GM19455 (cell line): Measurements from ENCODE around the gene SLC8A1.

Experiments used
- ATAC-seq: cut with Tn5 transposase; IDR thresholded peaks from one replicate; pipeline ENCODE4 v1.9.1; 2021; ENCODE audit not compliant: unreplicated experiment

SLC8A1 gene

GRCh38 chr2:40316620-40317019 lies 135.3 kb downstream of the SLC8A1 start:
- ATAC-seq = no peak

DNA sequence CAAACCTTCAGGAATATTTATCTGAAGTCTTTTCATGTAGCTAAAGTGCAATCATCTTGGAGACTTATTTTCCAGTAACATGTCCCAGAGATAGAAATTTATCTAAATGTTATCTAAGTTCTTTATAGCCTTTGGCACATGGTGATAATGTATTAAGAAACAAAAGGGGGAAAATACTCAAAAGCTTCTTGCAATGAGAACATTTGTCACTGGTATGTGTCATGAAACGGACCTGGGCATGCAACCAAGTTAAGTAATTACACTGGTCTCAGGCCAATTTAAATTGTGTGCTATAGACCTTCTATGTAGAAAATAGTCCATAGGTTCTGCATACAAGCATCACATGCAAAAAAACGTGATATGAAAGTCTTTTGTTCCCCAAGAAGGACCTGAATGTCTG lies 136.2 kb downstream of the SLC8A1 start:
- no peak for ATAC-seq

DNA sequence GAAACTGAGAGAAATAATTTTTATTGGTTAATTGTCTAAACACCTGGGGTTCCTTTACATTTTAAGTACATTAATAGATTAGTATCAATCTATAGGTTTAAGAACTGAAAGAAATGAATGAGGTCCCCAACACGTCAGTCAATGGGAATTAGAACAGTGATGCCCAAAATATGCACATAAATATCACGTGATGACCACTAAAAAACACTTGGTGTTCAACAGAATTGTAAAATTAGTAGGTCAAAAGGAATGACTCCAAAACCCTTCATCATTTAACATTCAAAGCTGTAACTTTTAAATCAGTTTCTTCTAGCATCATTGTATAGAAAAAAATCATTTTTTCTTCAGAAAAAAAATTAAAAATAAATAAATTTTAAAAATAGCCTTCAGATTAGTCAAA lies 140.9 kb downstream of the SLC8A1 start:
- ATAC-seq = no peak

DNA sequence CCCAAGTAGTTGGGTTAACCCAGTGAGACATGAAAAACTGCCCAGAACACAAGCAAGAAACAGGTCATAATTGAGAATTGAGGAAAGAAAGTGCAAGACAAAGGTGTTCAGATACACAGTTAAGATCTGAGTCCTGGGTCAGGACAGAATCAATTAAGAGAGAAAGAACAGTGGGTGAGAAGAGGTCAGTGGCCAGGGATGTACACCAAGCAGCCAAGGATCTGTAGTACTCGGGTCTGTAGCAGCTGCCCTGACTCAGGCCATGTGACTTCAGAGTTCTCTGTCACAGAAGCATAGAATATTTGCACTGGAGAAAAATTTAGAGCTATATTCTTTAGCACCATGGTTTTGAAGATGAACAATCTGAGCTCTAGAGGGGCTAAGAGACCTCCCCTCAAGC lies 141.6 kb downstream of the SLC8A1 start:
- no peak for ATAC-seq

DNA sequence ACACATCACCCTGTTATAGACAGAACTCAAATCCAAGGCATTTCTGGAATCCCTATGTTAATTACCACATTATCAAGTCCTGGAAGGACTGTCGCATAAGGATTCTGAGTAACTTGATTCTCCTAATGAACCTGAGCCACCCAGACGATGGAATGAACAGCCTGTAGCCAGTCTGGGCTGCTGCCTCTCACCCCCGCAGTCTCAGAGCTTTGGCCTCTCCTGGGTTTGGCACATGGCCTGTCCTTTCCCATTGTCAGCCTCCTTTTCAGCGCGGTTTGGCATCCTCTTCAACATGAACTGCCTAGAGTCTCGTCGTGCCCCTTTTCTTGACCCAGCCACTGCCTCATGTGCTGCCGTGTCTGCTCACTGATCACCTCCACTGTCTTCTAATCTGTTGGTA lies 147.6 kb downstream of the SLC8A1 start:
- ATAC-seq = no peak

DNA sequence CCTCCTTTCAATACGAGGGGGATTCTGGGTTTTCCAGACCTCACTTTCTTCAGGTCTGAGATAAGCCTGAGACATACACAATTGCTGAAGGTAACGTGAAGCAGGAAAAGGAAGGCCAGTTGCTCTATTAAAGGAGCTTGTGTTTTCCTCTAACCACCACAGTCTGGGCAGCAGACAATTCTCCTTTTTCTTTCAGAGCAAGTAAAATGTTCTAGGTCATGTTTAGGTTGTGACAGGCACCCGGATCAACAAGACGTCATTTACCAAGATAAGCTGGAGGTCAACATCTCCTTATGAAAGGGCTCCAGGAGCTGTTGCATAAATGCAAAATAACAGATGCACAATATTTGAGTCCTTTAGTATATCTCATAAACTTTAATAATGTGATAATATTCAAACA lies 148.1 kb downstream of the SLC8A1 start:
- ATAC-seq = no peak

DNA sequence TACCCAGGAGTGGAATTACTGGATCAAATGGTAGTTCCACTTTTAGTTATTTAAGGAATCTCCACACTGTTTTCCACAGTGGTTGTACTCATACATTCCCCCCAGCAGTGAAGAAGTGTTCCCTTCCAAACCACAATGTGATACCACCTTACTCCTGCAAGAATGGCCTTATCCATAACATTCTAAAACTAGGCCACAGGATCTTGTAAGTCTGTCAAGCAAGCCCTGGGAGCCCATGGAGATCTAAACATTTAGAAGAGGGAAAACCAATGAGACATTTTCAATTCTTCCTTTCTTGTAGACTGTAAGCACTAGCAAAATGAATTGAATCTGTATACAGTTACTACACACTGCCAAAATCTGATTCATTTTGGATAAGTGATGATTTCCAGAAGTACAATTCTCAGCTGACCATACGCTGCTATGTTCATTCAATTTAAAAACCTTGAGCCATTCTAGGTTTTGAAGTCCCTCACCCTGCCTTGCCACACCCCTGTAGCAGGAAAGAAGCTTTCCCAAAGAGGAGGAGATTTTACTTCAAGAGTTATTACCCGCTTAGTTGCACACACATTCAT lies 149.1 kb downstream of the SLC8A1 start:
- no peak for ATAC-seq

- no peak for ATAC-seq
These were observed 151.5 kb downstream of the SLC8A1 start for GRCh38 chr2:40300391-40300790.

DNA sequence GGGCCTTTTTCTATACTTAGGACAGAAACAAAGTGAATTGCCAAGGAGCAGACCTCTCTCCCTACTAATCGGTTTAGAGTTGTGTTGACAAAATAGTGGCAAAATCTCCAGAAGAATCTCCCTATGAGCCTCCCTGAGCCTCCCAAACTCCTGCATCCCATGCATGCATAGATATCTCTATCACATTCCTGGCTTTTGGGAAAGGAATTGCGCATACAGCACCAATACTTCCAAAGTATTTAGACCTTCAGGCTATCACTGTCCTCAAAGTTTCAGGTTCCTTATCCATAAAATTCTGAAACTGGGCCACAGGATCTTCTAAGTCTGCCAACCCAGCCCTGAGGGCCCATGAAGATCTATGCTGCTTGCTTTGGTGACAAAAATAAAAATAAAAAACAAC lies 152.1 kb downstream of the SLC8A1 start:
- ATAC-seq = no peak

GRCh38 chr2:40299173-40299572 lies 152.7 kb downstream of the SLC8A1 start:
- ATAC-seq = no peak

GRCh38 chr2:40298026-40298425 lies 153.9 kb downstream of the SLC8A1 start:
- ATAC-seq = no peak

DNA sequence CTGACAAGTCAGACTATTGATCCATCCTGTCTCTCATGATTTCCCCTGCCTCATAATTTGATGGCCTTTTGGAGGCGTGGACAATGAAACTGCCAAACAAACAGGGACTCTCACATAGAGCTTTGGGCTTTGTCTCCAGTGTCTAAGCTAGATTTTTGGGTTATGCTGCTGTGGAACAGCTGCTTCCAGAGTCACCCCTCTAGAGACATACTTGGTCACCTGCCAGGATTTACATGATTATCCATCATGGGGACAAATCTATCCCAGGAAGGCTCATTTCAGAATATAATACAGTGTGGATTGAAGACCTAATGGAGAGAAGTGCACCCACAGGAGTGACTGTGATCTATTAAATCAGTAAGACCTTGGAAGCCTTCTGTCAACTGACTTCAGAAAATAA lies 159.6 kb downstream of the SLC8A1 start:
- ATAC-seq = no peak

GRCh38 chr2:40289771-40290404 lies 162.0 kb downstream of the SLC8A1 start:
- no peak for ATAC-seq

DNA sequence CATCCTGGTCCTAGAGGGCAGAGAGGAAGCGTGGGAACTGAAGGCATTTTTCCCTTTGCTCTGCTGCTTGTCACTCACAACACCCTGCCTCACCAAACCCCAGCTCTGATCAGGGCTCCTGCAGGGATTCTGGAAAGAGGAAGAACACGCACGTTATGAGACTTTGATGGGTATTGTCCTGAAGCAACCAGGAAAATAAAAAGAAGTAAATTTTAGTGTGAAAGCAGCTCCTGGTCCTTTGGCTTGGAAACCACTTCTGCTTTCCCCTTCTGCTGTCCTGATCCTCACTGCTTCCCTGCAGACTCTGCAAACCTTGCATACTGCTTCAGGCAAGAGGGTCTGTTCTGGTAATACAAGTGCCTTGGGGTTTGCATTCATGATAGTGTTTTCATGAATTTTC lies 164.1 kb downstream of the SLC8A1 start:
- no peak for ATAC-seq

GRCh38 chr2:40287195-40287594 lies 164.7 kb downstream of the SLC8A1 start:
- ATAC-seq = no peak

DNA sequence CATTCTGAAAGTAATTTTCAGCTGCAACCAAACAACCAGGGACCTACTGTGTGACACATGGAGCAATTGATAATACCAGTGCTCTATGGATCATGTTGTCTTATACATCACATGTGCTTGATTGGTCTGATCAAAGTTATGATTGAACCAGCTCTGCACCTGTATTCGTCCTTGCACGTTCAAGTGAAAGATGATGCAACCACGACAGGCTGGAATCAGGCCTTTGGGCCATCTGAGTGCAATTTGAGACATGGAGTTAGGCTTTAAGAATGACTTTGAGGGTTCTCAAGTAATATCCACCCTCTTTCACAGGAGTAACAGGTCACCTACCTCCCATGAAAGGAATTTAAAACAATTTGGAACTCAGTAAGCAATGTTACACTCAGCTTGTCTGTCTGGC lies 165.2 kb downstream of the SLC8A1 start:
- no peak for ATAC-seq

DNA sequence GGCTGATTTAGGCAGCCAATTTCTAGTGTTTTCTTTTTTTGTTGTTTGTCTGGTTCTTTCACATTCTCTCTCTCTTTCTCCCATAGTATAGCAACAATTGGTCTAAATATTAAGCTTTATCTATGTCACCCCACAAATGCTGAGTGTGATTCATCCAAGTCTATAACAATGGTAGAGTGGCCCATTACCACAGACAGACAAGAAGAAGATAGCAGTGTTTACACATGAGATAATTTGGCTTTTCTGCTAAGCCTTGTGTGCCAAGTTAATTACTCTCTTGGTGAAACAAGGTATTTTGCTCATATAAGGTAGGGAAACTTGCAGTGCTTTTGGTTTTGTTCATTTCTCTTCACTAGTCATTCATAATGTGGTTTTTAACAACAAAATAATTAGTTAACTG lies 166.5 kb downstream of the SLC8A1 start:
- no peak for ATAC-seq

- no peak for ATAC-seq
These were observed 167.1 kb downstream of the SLC8A1 start for GRCh38 chr2:40284797-40285196.

DNA sequence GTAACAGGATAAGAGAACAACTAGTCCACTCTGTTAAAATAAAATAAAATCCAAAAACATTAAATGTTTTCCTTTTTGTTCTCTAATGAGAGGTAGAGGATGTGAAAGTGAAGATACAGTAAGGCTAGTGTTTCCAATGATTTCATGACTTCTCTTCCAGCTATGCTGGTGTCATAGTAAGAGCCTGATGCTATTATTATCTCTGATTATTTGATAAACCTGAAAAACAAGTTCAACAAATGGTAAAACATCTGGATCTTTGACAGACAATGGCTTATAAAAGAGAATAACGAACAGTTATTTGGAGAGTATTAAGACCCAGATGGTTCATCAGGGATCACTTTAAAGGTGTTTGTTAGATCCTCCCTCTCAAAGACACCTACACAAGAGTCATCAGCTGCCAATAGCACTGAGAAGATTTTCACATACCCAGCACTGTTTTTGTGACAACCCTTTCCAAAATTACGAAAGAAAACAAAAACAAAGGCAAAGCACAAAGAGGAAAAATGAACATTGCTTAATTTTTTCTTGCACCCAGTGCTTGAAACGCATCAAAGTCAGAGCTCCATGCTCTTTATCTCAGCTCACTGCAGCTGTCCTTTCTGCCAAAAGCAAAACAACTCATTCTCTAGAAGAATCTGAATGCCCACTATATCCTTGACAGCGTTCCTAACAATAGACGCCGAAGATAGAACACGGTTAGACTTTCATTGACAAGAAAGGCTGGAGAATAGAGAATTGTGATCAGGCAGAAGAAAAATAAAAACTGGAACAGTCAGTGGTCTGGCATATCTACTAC lies 168.6 kb downstream of the SLC8A1 start:
- ATAC-seq = no peak

DNA sequence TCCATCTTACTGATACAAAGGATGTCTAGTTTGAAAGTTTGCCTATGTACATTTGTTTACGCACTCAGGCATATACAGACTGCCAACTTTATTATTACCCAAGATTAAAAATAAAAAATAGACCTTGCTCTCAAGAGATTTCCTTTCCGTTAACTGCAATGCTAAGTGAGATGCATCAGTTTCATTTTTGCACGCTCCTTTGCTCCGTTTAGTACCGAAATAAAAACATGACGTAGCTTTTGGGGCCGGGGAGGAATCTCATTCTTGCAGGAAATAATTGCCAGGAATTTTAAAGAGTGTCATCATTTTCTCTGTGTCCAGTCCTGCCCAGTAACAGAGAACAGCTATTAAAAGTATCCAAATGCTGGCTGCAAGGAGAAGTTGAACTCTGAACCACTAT lies 169.5 kb downstream of the SLC8A1 start:
- peak; percentile 47 for ATAC-seq

DNA sequence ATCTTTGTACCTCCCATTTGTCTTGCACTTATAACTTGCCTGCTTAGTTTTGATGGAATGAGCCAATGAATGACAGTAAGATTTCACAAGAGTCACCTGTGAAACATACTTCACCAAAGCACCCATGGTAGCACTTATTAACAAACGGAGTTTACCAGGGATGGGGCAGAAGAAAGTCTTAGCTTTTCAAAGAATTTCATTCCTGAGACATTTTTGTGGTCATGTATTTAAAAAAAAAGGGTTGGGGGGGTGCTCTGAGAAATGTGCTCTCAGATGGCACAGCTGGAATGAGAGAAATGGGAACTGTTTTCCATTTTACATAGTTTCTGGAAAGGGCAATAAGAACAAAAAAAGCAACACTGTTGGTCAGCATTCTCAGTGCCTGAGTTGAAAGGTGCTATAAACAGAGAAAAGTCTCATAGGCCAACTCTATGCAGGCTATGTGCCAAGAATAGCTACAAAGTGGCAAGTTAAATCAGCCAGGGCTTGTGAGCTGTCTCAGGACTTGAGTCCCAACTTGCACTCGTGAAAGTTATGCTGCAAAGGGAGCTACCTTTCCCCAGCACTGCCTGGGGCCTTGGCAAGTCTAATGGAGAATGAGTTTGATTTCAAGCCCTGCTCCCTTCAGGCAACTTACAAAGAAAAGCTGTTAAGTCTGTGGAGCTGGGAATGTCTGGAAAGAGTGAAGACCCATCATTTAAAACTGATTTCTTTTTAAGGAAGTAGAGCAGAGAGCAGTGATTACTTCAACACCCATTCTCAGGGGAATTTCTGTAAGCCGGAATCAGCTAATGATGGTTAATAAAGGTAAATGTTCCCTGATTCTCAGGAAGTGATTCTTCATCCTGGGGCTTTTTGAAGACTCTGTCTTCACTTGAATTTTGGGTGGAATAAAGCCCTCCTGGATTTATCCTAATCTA lies 170.6 kb downstream of the SLC8A1 start:
- no peak for ATAC-seq
